ENCODE data around the gene SMC4. TPM values are rescaled to one million over a fixed set of nuclear protein-coding genes. Genes with fewer than 3 reads are reported as not detected.

Gene SMC4
- total RNA-seq, 2 experiments from 2014 or later: 153 to 164 TPM

DNA sequence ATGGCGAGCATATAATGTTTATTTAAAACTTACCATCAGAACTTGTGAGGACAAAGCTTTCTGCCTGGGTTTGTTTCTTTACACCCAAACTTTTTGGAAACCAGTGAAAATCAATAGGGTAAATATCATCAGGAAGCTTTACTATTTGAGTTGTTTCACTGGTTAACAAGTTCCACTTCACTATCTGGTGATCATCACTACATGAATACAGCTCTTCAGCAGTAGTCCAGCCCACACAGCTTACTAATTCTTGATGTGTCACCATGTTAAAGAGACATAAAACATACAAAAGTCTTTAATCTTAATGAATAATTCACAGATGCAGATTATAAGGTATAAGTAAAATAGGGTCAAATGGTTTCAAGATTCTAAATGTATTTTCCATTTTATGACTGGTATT, 18.0 kb upstream of the SMC4 start:
- Mint-ChIP-seq H3K9me3 (no peaks in the 10 kb centered on the region), H3K27ac (no peak overlapping the region), H3K4me3 (no peak overlapping the region), H3K27me3 (no peaks in the 10 kb centered on the region), H3K36me3 (peaks cover 12% of the 10 kb centered on the region), H3K4me1 (no peaks in the 10 kb centered on the region)
- DNase-seq: no peak

DNA sequence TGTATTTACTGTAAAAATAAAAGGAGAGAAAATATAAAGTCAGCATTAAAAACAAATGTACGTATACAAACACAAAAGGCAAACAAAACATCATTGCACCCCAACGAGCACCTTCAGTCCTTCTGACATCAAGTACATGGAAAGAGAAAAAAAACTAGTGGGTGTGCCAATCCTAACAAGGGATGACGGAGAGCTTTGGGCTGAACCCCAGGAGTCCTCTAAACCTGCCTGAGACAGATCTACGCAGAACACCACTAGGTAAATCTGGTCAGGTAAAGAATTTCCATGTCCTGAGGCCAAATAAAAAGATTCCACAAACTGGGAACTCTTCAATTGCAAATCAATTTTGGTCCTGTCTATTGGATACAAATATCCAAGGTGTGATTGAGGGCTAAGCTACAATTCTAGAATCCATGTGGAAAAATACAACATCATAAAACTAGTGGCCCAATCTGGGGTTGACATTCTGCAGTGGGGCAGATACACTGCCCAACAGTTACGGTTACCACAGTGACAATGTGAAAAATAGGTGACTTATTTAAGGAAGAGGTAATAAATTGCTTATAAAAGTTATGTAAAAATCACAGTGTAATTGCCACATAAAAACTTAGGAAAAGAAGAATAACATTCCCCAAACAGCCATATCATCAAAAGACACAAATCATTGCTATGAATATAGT, 14.7 kb upstream of the SMC4 start:
- Mint-ChIP-seq H3K4me3 (no peak overlapping the region), H3K9me3 (no peaks in the 10 kb centered on the region), H3K27me3 (no peaks in the 10 kb centered on the region), H3K4me1 (no peaks in the 10 kb centered on the region), H3K36me3 (peaks cover 15% of the 10 kb centered on the region), H3K27ac (no peak overlapping the region)
- no peak for DNase-seq

DNA sequence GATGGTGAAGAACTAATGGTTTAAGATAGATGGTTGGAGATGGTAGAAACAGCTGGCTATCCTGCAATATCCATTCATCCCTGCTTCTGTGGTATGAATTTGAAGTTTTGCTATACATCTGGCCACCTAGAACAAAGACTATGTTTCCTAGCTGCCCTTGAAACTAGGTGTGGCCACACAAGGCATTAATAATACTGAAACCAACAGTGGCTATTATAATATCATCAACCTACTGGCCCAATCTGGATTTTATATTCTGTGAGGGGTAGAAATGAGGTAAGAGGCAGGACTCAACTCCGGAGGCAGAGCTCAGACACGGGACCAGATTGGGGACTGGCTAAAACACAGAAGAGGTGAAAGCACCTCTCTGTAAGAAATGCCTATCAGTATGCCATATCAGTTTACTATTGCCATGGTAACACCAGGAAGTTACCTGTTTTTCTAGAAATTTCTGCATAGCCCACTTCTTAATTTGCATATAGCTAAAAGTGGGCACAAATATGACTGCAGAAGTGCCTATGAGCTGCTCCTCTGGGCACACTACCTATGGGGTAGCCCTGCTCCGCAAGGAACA, 8.8 kb upstream of the SMC4 start:
- no peak overlapping the region for H3K27ac Mint-ChIP-seq
- peaks cover 8% of the 10 kb centered on the region for H3K4me1 Mint-ChIP-seq
- no peaks in the 10 kb centered on the region for H3K9me3 Mint-ChIP-seq
- H3K27me3 Mint-ChIP-seq: no peaks in the 10 kb centered on the region
- DNase-seq: no peak
- peaks cover 5% of the 10 kb centered on the region for H3K36me3 Mint-ChIP-seq
- no peak overlapping the region for H3K4me3 Mint-ChIP-seq

GRCh38 chr3:160392798-160393197, 6.7 kb upstream of the SMC4 start:
- Mint-ChIP-seq H3K4me1 (peaks cover 12% of the 10 kb centered on the region), H3K27me3 (no peaks in the 10 kb centered on the region), H3K27ac (no peak overlapping the region), H3K9me3 (no peaks in the 10 kb centered on the region), H3K36me3 (peaks cover 4% of the 10 kb centered on the region), H3K4me3 (no peak overlapping the region)
- no peak for DNase-seq

GRCh38 chr3:160393346-160394008, 6.0 kb upstream of the SMC4 start:
- Mint-ChIP-seq H3K27ac (no peak overlapping the region), H3K4me3 (no peak overlapping the region), H3K4me1 (peaks cover 17% of the 10 kb centered on the region), H3K9me3 (no peaks in the 10 kb centered on the region), H3K27me3 (no peaks in the 10 kb centered on the region), H3K36me3 (peaks cover 2% of the 10 kb centered on the region)
- DNase-seq: no peak

GRCh38 chr3:160394009-160394392, 5.4 kb upstream of the SMC4 start:
- Mint-ChIP-seq H3K9me3 (no peaks in the 10 kb centered on the region), H3K4me3 (no peak overlapping the region), H3K27ac (no peak overlapping the region), H3K27me3 (no peaks in the 10 kb centered on the region), H3K4me1 (peaks cover 18% of the 10 kb centered on the region), H3K36me3 (peaks cover 2% of the 10 kb centered on the region)
- no peak for DNase-seq

GRCh38 chr3:160395297-160395696, 4.2 kb upstream of the SMC4 start:
- DNase-seq: no peak
- Mint-ChIP-seq H3K4me3 (no peak overlapping the region), H3K27me3 (peaks cover 8% of the 10 kb centered on the region), H3K36me3 (peaks cover 4% of the 10 kb centered on the region), H3K4me1 (peaks cover 23% of the 10 kb centered on the region), H3K9me3 (no peaks in the 10 kb centered on the region), H3K27ac (no peak overlapping the region)

DNA sequence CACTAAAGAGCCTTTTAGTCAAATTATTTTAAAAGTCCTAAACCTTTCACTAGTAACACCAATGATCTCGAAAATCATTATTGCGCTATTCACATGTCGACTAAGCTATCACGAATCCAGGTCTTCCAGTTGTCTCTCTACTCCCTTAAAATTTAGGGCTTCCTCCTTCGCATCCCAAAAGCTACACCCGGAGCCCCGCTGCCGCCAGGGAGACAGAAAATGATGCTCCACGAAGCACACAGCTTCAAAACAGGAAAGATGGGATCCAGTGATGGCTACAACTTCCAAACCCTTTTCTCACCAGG, 678 bp upstream of the SMC4 start:
- H3K4me3 Mint-ChIP-seq: peak overlapping the region; percentile 98
- H3K27me3 Mint-ChIP-seq: peaks cover 28% of the 10 kb centered on the region
- peaks cover 29% of the 10 kb centered on the region for H3K36me3 Mint-ChIP-seq
- H3K9me3 Mint-ChIP-seq: no peaks in the 10 kb centered on the region
- peaks cover 37% of the 10 kb centered on the region for H3K4me1 Mint-ChIP-seq
- peak overlapping the region; percentile 100 for H3K27ac Mint-ChIP-seq
- DNase-seq: no peak

- Mint-ChIP-seq H3K27me3 (peaks cover 28% of the 10 kb centered on the region), H3K4me3 (peak overlapping the region; percentile 98), H3K9me3 (no peaks in the 10 kb centered on the region), H3K4me1 (peaks cover 40% of the 10 kb centered on the region), H3K27ac (peak overlapping the region; percentile 100), H3K36me3 (peaks cover 38% of the 10 kb centered on the region)
- peak; percentile 47 for DNase-seq
Observed at GRCh38 chr3:160400030-160400701, 716 bp downstream of the SMC4 start.

DNA sequence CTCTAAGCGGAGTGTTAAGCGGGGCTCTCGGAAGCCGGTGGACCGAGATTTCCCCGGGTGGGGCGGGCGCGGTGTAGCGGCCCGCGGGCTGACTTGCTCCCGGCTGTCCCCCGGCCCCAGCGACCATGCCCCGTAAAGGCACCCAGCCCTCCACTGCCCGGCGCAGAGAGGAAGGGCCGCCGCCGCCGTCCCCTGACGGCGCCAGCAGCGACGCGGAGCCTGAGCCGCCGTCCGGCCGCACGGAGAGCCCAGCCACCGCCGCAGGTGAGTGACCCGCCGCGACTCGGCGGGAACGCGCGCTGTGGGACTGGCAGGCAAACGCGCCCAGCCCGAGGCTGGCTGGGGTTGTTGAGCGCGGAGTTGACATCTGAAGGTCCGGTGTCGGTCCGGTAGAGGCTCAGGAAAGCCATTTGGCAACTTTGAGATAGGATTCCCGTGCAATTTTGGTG, 1.3 kb downstream of the SMC4 start:
- Mint-ChIP-seq H3K27me3 (peaks cover 28% of the 10 kb centered on the region), H3K9me3 (no peaks in the 10 kb centered on the region), H3K4me3 (peak overlapping the region; percentile 98), H3K36me3 (peaks cover 38% of the 10 kb centered on the region), H3K27ac (peak overlapping the region; percentile 100), H3K4me1 (peaks cover 37% of the 10 kb centered on the region)
- peak; percentile 22 for DNase-seq

- no peak for DNase-seq
- Mint-ChIP-seq H3K27me3 (peaks cover 28% of the 10 kb centered on the region), H3K4me3 (peak overlapping the region; percentile 98), H3K9me3 (no peaks in the 10 kb centered on the region), H3K27ac (peak overlapping the region; percentile 71), H3K4me1 (peaks cover 37% of the 10 kb centered on the region), H3K36me3 (peaks cover 43% of the 10 kb centered on the region)
Observed at GRCh38 chr3:160401291-160402095, 2.0 kb downstream of the SMC4 start.

- peaks cover 28% of the 10 kb centered on the region for H3K27me3 Mint-ChIP-seq
- no peak overlapping the region for H3K27ac Mint-ChIP-seq
- peaks cover 32% of the 10 kb centered on the region for H3K4me1 Mint-ChIP-seq
Observed at GRCh38 chr3:160402221-160403027, 3.0 kb downstream of the SMC4 start.

DNA sequence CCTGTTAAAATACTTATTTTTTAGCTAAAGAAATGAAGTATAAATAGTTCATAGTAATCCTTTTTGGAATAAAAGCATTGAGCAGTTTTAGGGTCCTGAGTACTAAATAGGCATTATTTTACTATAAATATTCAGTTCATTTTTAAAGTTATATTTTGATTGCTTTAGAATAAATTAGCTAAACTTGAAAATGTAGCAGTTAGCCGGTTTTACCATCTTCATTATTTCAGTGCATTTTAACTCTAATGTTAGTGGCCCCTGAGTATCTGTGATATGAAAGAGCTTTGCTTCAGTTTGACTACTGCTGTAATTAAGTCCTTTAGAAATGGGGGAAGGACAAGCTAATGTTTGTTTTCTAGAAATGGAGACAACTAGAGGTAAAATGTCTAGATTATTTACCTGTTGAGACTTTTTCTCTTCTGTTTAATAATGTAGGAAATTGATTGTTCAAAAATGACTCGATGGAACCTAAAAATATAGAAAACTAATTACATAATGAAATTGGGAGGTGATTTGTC, 3.6 kb downstream of the SMC4 start:
- peaks cover 30% of the 10 kb centered on the region for H3K4me1 Mint-ChIP-seq
- DNase-seq: no peak
- no peaks in the 10 kb centered on the region for H3K9me3 Mint-ChIP-seq
- H3K27me3 Mint-ChIP-seq: peaks cover 28% of the 10 kb centered on the region
- no peak overlapping the region for H3K27ac Mint-ChIP-seq
- peaks cover 43% of the 10 kb centered on the region for H3K36me3 Mint-ChIP-seq
- peak overlapping the region; percentile 77 for H3K4me3 Mint-ChIP-seq

More at GRCh38 chr3:160402221-160403027, 3.0 kb downstream of the SMC4 start:
- Mint-ChIP-seq H3K36me3 (peaks cover 43% of the 10 kb centered on the region), H3K9me3 (no peaks in the 10 kb centered on the region), H3K4me3 (peak overlapping the region; percentile 77)
- no peak for DNase-seq

Data from activated naive CD8-positive, alpha-beta T cell treated with anti-CD3 and anti-CD28 coated beads for 36 hours (primary cell).